ENCODE results near the gene AGAP1.
"Not testable (repeated sequence)": the region's sequence is repeated elsewhere in the genome, so short reads cannot be mapped to it uniquely, and the experiment has no call there.

GRCh38 chr2:235602971-235603370 is 109.1 kb downstream of the AGAP1 start:
- TF ChIP-seq, protein P1, sequence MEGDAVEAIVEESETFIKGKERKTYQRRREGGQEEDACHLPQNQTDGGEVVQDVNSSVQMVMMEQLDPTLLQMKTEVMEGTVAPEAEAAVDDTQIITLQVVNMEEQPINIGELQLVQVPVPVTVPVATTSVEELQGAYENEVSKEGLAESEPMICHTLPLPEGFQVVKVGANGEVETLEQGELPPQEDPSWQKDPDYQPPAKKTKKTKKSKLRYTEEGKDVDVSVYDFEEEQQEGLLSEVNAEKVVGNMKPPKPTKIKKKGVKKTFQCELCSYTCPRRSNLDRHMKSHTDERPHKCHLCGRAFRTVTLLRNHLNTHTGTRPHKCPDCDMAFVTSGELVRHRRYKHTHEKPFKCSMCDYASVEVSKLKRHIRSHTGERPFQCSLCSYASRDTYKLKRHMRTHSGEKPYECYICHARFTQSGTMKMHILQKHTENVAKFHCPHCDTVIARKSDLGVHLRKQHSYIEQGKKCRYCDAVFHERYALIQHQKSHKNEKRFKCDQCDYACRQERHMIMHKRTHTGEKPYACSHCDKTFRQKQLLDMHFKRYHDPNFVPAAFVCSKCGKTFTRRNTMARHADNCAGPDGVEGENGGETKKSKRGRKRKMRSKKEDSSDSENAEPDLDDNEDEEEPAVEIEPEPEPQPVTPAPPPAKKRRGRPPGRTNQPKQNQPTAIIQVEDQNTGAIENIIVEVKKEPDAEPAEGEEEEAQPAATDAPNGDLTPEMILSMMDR (IDR thresholded peaks at IDR 0.05): not testable (repeated sequence)
- TF ChIP-seq POLR2A (IDR thresholded peaks at IDR 0.05): not testable (repeated sequence)

All from heart left ventricle (tissue), 13 donors.